GM19023 (cell line): Measurements from ENCODE around the gene IMP3.
A peak's percentile ranks its signal among the peaks of the same experiment; 100 is the strongest.
"Not testable (repeated sequence)": the region's sequence is repeated elsewhere in the genome, so short reads cannot be mapped to it uniquely, and the experiment has no call there.

ENCODE experiments used
- ATAC-seq: cut with Tn5 transposase; IDR thresholded peaks from one replicate; pipeline ENCODE4 v1.9.1; 2021; ENCODE audit warnings: mild to moderate bottlenecking, moderate library complexity; ENCODE audit not compliant: unreplicated experiment

The IMP3 gene

GRCh38 chr15:75639709-75640482 is at the start of gene IMP3:
Gene IMP3 (minus strand): TSS chr15:75640224. CDS start chr15:75640168, 56 bp downstream.
- peak; percentile 95 for ATAC-seq

DNA sequence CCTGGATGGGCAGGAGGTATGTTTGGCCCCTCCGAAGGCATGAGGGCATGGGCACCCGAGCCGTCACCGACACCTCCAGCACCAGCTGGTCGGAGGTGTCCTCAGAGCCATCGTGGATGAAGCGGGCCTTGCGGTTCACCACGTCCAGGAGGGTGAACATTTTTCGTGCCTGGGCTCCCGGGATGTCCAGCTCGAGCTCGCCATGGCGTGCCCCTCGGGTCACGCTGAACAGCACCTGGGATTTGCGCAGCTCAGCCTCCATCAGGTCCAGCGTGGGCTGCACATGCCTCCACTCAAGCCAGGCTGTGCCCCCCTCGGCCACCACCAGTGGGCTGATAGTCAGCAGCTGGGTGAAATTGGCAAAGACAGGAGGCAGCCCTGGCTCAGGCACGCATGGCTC is 49.4 kb upstream of the IMP3 start:
- ATAC-seq = not testable (repeated sequence)

GRCh38 chr15:75688831-75689230 is 48.8 kb upstream of the IMP3 start:
- no peak for ATAC-seq

DNA sequence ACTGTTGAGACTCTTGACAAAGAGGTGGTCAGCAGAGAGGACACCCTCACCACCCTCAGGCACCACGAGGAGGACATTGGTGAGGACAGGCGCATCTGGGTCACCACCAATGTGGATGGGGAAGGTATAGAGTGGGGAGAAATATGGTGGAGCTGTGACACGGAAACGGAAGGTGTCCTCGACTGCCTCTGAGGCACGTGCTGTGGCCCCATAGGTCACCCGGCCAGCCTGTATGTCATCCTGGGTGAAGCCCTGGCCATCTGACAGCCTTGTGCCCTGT is 48.2 kb upstream of the IMP3 start:
- no peak for ATAC-seq

GRCh38 chr15:75687486-75688277 is 47.7 kb upstream of the IMP3 start:
- no peak for ATAC-seq

- ATAC-seq = peak; percentile 60
Measured at GRCh38 chr15:75686212-75686642, 46.2 kb upstream of the IMP3 start.

- ATAC-seq = no peak
Measured at GRCh38 chr15:75685195-75685594, 45.2 kb upstream of the IMP3 start.

GRCh38 chr15:75684648-75685047 is 44.6 kb upstream of the IMP3 start:
- ATAC-seq = no peak

GRCh38 chr15:75683646-75684312 is 43.8 kb upstream of the IMP3 start:
- not testable (repeated sequence) for ATAC-seq

DNA sequence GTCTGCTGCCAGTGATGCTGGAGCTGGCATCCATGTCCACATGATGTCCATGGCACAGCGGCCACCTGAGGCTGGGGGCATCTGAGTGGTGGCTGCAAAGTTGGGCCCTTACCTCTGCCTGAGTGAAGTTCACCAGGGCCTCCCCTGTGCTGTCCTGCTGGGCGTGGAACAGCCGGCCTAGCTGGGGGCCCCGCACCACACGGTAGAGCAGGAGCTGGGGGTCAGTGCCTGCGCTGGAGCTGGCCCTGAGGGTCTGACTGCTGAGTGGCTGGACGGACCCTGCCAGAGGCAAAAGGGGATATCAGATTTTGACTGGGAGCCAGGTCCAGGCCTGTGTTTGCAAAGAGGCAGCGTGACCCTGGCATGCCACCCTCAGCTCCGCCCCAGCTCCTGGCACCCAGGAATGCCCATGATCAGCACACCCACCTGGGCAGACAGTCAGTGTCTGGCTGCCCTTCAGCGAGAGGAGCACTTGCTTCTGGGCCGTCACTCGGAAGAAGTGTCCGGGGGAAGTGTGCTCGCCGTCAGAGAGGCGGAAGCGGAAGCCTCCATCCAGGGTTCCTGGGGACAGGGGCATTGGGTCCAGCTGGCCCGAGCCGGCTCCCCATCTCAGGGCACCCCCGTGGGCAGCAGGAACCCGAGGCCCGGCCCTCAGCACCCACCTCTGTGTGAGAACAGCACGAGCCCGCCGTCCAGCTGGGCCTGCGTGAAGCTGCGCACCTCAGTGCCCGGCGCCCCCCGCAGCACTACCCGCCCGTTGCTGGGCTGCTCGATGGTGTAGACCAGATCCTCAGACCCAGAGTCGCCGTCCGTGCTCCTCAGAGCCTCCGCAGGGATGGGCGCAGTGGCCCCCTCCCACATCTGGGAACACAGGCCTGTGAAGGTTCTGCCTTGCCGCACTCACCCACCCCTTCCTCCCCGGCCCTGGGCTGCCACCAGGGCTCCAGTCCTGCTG is 42.4 kb upstream of the IMP3 start:
- ATAC-seq = no peak

GRCh38 chr15:75680007-75680789 is 40.2 kb upstream of the IMP3 start:
- ATAC-seq = no peak

- ATAC-seq = not testable (repeated sequence)
Measured at GRCh38 chr15:75678324-75678690, 38.3 kb upstream of the IMP3 start.

- no peak for ATAC-seq
Measured at GRCh38 chr15:75677465-75678323, 37.7 kb upstream of the IMP3 start.

DNA sequence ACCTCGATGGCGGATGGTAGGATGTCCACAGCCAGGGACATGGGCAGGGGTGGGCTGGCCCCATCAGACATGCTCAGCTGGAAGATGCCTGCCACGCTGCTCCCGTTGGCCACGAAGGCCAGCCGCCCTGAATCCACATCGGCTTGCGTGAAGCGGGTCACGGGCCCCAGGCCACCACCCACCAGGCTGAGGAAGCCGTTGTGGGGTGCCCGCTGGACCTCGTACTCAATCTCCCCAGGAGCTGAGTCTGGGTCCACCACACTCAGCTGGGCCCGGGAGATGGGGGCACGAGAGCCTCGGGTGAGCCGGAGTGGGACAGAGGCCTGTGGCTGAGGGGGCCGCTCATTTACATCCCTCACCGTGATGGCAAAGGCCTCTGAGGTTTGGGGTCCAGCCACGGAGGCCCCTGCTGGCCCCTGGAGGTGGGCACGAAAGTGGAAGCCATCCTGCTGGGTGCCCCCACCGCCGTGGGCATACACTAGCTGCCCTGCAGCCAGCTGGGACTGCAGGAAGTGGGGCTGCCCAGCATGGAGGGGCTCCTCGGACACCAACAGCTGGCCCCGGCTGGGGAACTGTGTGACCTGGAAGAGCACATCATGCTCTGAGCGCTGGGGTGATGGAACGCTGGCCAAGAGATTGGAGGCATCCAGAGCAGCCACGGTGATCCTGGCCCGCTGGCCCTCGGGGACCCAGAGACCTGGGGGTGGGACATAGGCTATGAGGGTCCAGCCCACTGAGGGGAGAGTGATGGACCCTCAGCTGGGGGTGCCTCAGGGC is 36.9 kb upstream of the IMP3 start:
- no peak for ATAC-seq

- no peak for ATAC-seq
Measured at GRCh38 chr15:75675579-75676404, 35.8 kb upstream of the IMP3 start.

- ATAC-seq = no peak
Measured at GRCh38 chr15:75674366-75674765, 34.3 kb upstream of the IMP3 start.
